Adrenal gland (tissue), 5 donors: Measurements from ENCODE around the gene DNMT1.

Source experiments
- CTCF ChIP-seq, 6 experiments: fragments of 450-650 bp in 4 of 6; fragments of 200-600 bp in 2 of 6; sonication (generic) in 1 of 6; IDR thresholded peaks; 1 replicate in 5 of 6; 2 replicates in 1 of 6; pipeline versions ENCODE4 v1.5.1 to v1.8.0; 2016 to 2021; ENCODE audit warnings: antibody characterized with exemption in 6 of 6, mild to moderate bottlenecking in 2 of 6, moderate library complexity in 1 of 6
- POLR2A ChIP-seq, 2 donors: fragments of 450-650 bp; IDR thresholded peaks; one replicate each; pipeline ENCODE4 v1.6.1; 2017; ENCODE audit warnings: antibody characterized with exemption in 2 of 2, mild to moderate bottlenecking in 2 of 2, moderate library complexity in 1 of 2
- donor health status: DM: no; HTN: no; CAD: no.

- TF ChIP-seq CTCF (IDR thresholded peaks at IDR 0.05) (no peak), POLR2A (IDR thresholded peaks at IDR 0.05) (no peak)
These were observed 107.3 kb downstream of the DNMT1 start for GRCh38 chr19:10087296-10088061.
